Raji (cell line): ENCODE results near the gene LTBP3.

Experiments used
- POLR2A ChIP-seq: IDR thresholded peaks from 2 replicates; pipeline ENCODE4 v1.6.1; 2011; ENCODE audit warnings: low read depth, low read length, control low read depth; ENCODE audit not compliant: insufficient read depth

Gene LTBP3

GRCh38 chr11:65569164-65569972 is 11.2 kb upstream of the LTBP3 start:
- no peak for TF ChIP-seq POLR2A

GRCh38 chr11:65565624-65566453 is 7.7 kb upstream of the LTBP3 start:
- TF ChIP-seq POLR2A: no peak

- no peak for TF ChIP-seq POLR2A
These were observed 5.4 kb upstream of the LTBP3 start for GRCh38 chr11:65563601-65564000.

GRCh38 chr11:65562788-65563187 is 4.6 kb upstream of the LTBP3 start:
- TF ChIP-seq POLR2A: no peak

- no peak for TF ChIP-seq POLR2A
These were observed 3.9 kb upstream of the LTBP3 start for GRCh38 chr11:65562020-65562419.

- TF ChIP-seq POLR2A: no peak
These were observed 2.6 kb upstream of the LTBP3 start for GRCh38 chr11:65560555-65561418.

GRCh38 chr11:65559951-65560537 is 1.9 kb upstream of the LTBP3 start:
- no peak for TF ChIP-seq POLR2A

GRCh38 chr11:65559535-65559934 is 1.4 kb upstream of the LTBP3 start:
- no peak for TF ChIP-seq POLR2A

- no peak for TF ChIP-seq POLR2A
These were observed 861 bp upstream of the LTBP3 start for GRCh38 chr11:65558930-65559509.

- no peak for TF ChIP-seq POLR2A
These were observed 718 bp downstream of the LTBP3 start for GRCh38 chr11:65557280-65558001.

GRCh38 chr11:65556470-65557279 is 1.5 kb downstream of the LTBP3 start:
- no peak for TF ChIP-seq POLR2A

GRCh38 chr11:65555693-65556231 is 2.4 kb downstream of the LTBP3 start:
- TF ChIP-seq POLR2A: no peak
